HuH-7.5 (cell line): ENCODE data around the gene IPCEF1.

Source experiments
- DNase-seq: peaks from one replicate; pipeline ENCODE4 v3.0.0; 2011; ENCODE audit warnings: low spot score

IPCEF1 gene

GRCh38 chr6:154164397-154164796 lies 192.2 kb downstream of the IPCEF1 start:
- no peak for DNase-seq

- DNase-seq: no peak
Observed at GRCh38 chr6:154161689-154162088, 194.9 kb downstream of the IPCEF1 start.

- DNase-seq: no peak
Observed at GRCh38 chr6:154159126-154159525, 197.5 kb downstream of the IPCEF1 start.

- no peak for DNase-seq
Observed at GRCh38 chr6:154157706-154158105, 198.9 kb downstream of the IPCEF1 start.

GRCh38 chr6:154157082-154157481 lies 199.5 kb downstream of the IPCEF1 start:
- DNase-seq: no peak

- DNase-seq: no peak
Observed at GRCh38 chr6:154156135-154156896, 200.3 kb downstream of the IPCEF1 start.

- DNase-seq: no peak
Observed at GRCh38 chr6:154154389-154154967, 202.1 kb downstream of the IPCEF1 start.

- no peak for DNase-seq
Observed at GRCh38 chr6:154143753-154144152, 212.8 kb downstream of the IPCEF1 start.

- DNase-seq: no peak
Observed at GRCh38 chr6:154140743-154141142, 215.9 kb downstream of the IPCEF1 start.

GRCh38 chr6:154139892-154140291 lies 216.7 kb downstream of the IPCEF1 start:
- no peak for DNase-seq

- no peak for DNase-seq
Observed at GRCh38 chr6:154138793-154139192, 217.8 kb downstream of the IPCEF1 start.

GRCh38 chr6:154134471-154135147 lies 222.0 kb downstream of the IPCEF1 start:
- DNase-seq: no peak

- DNase-seq: no peak
Observed at GRCh38 chr6:154127657-154128056, 228.9 kb downstream of the IPCEF1 start.

GRCh38 chr6:154125421-154125820 lies 231.2 kb downstream of the IPCEF1 start:
- no peak for DNase-seq

GRCh38 chr6:154123155-154123956 lies 233.2 kb downstream of the IPCEF1 start:
- no peak for DNase-seq

GRCh38 chr6:154122195-154122925 lies 234.2 kb downstream of the IPCEF1 start:
- no peak for DNase-seq

GRCh38 chr6:154117485-154117884 lies 239.1 kb downstream of the IPCEF1 start:
- no peak for DNase-seq

- DNase-seq: no peak
Observed at GRCh38 chr6:154113392-154113791, 243.2 kb downstream of the IPCEF1 start.

- DNase-seq: no peak
Observed at GRCh38 chr6:154112181-154112809, 244.3 kb downstream of the IPCEF1 start.

GRCh38 chr6:154111025-154111424 lies 245.6 kb downstream of the IPCEF1 start:
- no peak for DNase-seq

GRCh38 chr6:154106251-154106650 lies 250.4 kb downstream of the IPCEF1 start:
- DNase-seq: no peak
